Activated CD4-positive, alpha-beta T cell treated with anti-CD3 and anti-CD28 coated beads, Interleukin-2, amount 50 U/mL, for 24 hours (primary cell): ENCODE measurements around the gene PRDX4.
"Not testable (repeated sequence)": the region's sequence is repeated elsewhere in the genome, so short reads cannot be mapped to it uniquely, and the experiment has no call there.

Source experiments
- DNase-seq, 2 donors: peaks; one replicate each; pipeline ENCODE4 v3.0.0-alpha.2; 2020; ENCODE audit warnings: low read depth in 1 of 2, low spot score in 1 of 2

PRDX4 gene

GRCh38 chrX:23667239-23668177 is at the start of gene PRDX4:
TSS of gene PRDX4 (plus strand) at chrX:23667493. CDS start at chrX:23667571, 78 bp downstream.
- peak; percentile 46 to 66 for DNase-seq

DNA sequence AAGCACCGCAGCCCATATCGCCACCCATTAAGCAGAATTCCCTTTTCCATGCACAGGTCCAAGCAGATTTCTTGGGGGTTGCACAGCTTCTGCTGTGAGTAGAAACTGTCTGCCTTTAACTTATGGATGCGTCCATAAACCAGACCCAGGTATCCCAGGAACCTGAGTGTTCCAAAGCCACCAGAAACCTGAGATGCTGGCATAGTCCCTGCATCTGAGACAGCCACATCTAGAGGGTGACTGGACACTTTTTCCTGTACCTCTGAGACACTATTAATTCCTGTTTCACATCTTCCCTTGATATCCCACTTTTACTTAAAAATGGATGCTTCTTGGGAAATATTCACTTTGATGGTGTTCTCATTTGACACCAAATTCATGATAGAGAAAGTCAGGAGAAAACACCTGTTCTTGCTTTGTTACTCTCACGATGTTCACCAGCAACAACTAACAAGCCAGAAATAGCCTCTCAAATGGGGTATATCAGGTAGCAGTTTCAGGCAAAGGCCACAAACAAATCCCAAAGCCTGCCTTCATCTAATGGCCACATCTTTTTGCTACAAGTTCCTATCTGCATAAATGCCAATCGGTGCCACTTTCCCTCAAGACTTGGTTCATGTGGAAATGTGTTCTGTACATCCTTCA is 45.5 kb upstream of the PRDX4 start:
- DNase-seq = no peak

GRCh38 chrX:23623797-23624196 is 43.5 kb upstream of the PRDX4 start:
- DNase-seq = no peak

- DNase-seq = no peak
These were observed 40.6 kb upstream of the PRDX4 start for GRCh38 chrX:23626651-23627050.

DNA sequence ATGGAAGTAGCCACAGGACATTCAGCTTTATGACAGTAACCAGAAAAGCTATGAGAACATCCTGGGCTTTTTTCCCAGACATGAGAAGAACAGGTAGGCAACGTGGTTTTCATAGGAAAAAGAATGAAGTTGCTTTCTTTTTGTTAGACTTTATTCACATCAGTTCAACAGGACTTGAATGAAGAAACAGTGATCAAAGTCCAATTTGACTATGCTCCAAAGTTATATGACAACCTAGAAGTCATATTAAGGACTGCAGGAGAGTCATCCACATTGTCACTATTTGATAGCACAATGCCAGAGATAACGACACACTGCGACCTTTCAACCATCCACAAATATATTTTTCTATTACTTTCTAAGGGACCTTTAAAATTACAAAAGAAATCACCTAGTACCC is 39.2 kb upstream of the PRDX4 start:
- DNase-seq = no peak

DNA sequence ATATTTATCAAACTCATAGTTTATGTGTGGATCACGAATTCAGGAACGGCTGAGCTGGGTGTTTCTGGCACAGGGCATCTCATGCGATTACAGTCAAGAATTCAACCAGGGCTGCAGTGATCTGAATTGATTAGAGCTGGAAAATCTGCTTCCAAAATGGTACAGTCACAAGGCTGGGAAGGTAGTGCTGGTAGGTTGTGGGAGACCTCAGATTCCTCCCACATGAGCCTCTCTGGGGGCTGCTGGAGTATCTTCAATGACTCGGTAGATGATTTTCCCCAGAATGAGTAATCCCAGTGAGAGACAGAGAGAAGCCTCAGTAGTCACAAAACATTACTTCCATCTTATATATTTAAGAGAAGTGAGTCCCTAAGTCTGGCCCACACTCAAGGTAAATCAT is 36.2 kb upstream of the PRDX4 start:
- DNase-seq = no peak

GRCh38 chrX:23633834-23634580 is 33.3 kb upstream of the PRDX4 start:
- DNase-seq = no peak

DNA sequence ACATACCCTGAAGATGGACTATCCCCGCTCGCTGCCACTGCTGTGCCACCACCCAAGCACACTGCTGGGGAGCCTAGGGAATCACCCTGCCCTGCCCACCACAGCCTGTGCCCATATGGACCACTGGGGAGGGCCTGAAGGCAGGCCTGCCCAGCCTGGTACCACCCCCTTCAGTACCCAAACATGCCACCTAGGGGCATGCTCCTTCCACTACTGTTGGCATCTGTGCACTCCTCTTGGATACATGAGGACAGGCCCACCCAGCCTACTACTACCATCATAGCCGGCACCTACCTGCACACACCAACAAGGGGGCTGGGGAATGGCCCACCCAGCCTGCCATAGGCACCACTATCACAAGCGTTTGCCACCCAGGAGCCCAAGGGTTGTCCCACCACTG is 30.1 kb upstream of the PRDX4 start:
- no peak for DNase-seq

GRCh38 chrX:23643020-23643419 is 24.3 kb upstream of the PRDX4 start:
- no peak for DNase-seq

DNA sequence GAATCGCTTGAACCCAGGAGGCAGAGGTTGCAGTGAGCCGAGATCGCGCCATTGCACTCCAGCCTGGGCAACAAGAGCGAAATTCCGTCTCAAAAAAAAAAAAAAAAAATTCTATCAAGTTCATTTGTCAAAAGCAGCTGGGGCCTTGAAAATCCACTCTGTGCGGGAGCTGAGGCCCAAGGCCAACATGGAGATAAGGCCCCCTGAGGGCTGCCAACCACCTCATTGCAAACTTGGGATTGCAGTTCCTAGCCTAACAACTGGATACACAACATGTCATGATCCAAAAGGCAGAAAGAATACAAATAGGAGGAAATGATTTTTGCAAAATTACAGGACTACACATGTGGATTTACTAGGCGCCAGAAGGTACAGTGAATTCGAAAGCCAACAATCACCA is 22.5 kb upstream of the PRDX4 start:
- DNase-seq = no peak

DNA sequence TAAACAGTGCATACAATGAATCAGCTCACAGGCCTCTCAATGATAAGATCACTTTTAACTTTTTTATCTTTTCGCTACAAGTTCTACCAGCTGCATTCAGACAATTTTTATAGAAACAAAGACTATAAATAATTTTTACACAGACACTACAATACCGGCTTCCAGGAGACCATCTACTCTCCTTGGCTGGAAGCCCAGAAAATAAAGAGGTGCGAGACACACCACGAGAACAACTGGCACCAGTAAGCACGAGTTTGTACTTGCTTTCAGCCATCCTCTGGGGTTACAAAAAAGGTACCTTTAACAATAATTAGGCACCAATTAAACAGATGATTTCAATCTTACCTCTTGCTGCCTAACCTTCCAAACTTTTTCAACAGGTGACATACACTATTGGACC is 11.2 kb upstream of the PRDX4 start:
- no peak for DNase-seq

GRCh38 chrX:23656684-23657083 is 10.6 kb upstream of the PRDX4 start:
- DNase-seq = no peak

DNA sequence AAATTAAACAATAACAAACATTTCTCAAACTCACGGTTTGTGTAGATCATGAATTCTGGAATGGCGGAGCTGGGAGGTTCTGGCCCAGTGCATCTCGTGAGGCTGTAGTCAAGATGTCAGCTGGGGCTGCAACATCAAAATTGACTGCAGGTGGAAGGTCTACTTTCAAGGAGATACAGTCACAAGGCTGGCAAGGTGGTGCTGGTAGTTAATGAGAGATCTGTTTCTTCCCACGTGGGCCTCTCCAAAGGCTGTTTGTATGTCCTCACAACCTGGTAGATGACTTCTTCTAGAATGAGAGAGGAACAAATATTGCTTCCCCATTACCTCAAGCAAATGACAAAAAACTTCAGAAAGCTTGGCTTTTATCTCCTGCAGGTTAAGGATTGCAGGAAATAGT is 8.0 kb upstream of the PRDX4 start:
- DNase-seq = no peak

DNA sequence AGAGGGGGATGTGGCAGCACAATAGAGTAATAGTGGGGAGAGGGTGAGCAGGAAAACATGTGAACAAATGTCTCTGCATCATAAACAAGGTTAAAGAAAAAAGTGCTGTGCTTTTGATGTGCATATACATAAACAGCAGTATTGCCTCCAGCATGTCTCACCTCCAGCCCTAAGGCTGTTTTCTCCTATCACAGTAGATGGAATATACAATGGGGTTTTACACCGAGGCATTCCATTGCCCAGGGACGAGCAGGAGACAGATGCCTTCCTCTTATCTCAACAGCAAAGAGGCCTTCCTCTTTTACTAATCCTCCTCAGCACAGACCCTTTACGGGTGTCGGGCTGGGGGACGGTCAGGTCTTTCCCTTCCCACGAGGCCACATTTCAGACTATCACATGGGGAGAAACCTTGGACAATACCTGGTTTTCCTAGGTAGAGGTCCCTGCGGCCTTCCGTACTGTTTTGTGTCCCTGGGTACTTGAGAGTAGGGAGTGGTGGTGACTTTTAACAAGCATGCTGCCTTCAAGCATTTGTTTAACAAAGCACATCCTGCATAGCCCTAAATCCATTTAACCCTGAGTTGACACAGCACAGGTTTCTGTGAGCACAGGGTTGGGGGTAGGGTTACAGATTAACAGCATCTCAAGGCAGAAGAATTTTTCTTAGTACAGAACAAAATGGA is 7.1 kb upstream of the PRDX4 start:
- DNase-seq = not testable (repeated sequence)

- no peak for DNase-seq
These were observed 6.5 kb upstream of the PRDX4 start for GRCh38 chrX:23660766-23661132.

DNA sequence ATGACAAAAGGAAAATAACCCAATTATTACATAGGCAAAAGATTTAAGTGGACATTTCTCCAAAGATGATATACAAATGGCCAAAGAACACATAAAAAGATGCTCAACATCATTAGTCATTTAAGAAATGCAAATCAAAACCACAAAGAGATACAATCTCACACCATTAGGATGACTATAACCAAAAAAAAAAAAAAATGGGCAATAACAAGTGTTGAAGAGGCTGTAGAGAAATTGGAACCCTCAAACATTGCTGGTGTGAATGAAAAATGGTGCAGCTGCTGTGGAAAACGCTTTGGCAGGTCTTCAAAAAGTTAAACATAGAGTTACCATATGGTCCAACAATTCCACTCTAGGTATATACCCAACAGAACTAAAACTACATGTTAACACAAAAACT is 5.6 kb upstream of the PRDX4 start:
- no peak for DNase-seq

DNA sequence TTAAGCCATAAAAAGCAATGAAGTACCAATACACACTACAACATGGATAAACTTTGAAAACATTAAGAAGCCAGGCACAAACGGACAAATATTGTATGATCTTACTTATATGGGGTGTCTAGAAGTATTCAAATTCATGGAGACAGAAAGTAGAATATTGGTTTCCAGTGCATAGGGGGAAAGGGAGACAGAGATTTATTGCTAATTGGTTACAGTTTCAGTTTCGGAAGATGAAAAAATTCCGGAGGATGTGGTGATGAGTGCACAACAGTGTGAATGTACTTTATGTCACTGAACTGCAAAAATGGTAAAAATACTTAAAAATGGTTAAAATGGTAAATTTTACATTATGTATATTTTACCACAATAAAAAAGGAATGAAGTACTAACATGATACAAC is 5.1 kb upstream of the PRDX4 start:
- DNase-seq = peak in 1 of 2 donors; percentile 11

GRCh38 chrX:23662853-23663252 is 4.4 kb upstream of the PRDX4 start:
- DNase-seq = peak in 1 of 2 donors; percentile 25

DNA sequence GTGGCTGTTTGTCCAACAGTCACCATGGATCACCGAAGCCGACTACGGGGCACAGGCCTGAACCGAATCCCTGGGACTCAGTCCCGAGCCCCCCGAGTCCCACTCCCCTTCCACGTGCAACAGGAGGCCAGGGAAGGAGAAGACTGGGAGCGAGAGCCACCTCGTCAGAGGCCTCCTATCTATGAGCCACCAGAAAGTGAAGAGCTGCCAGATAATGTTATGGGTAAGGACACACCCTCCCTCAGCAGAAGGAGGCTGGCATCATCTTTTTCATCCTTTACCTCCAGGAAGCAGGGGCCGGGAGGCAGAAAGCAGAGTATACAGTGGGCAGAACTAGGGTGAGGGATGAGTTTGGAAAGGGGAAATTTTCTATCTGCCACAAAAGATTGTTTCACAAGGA is 2.8 kb upstream of the PRDX4 start:
- no peak for DNase-seq

- DNase-seq = no peak
These were observed 1.0 kb upstream of the PRDX4 start for GRCh38 chrX:23666282-23666681.

DNA sequence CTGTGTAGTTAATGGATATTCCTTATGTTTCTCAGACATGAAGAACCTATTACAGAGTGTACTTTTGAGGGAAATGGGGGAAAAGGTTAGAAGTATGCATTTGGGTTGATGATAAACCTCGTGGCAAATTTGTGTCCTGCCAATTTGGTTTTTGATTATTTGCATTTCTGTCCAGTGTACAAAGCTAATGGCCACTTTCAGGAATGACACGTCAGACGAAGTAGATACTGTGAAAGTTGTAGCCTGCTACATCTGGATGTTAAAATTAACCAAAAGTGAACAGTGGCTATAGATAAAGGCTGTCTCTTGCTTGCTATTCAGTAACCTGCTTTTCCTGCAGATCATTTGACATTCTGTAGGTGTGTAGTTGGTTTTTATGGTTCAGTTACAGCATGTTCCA is 1.0 kb downstream of the PRDX4 start:
- no peak for DNase-seq
